Epithelial cell of prostate (primary cell): ENCODE measurements around the gene RMI2.
"Not testable (repeated sequence)": the region's sequence is repeated elsewhere in the genome, so short reads cannot be mapped to it uniquely, and the experiment has no call there.

Experiments
- DNase-seq: peaks from one replicate; pipeline ENCODE4 v3.0.0-alpha.2; 2011; ENCODE audit warnings: low read depth, low spot score
- H3K27ac ChIP-seq: fragments of 450-650 bp; 2 replicates; pipeline ENCODE4 v1.5.1; 2017; ENCODE audit warnings: mild to moderate bottlenecking

Gene RMI2

DNA sequence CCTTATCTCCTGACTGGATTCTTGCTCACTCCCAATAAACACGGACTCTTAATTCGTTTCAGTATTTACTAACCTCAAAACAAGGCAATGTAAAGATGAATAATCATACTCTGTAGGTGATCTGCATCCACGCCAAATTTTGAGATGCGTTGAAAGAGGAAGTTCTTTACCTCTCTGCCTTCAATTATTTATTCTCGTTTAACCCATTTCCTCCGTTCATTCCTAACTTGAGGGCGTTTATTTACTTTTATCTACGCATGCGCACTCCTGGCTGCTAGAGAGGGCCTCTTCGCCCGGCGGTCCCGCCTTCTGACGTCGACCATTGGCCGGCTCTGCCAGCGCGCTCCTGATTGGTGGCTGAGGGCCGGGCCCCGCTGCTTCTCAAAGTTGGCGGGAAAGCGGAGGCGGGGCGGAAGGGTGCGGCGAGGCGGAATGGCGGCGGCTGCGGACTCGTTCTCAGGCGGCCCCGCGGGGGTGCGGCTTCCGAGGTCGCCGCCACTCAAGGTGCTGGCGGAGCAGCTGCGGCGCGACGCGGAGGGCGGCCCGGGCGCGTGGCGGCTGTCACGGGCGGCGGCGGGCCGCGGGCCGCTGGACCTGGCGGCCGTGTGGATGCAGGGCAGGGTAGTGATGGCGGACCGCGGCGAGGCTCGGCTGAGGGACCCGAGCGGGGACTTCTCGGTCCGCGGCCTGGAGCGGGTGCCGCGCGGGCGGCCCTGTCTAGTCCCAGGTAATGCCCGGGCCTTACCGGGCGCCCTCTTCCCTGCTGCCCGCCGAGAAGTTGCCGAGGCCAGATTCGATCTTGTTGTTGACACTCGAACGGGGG, at the start of gene RMI2:
Gene RMI2, plus strand, starts transcription at position 420 of the 823 bp plus-strand sequence. Its CDS starts 13 bp downstream, at position 433.
- no peak within 1 kb of the TSS for H3K27ac ChIP-seq
- peak; percentile 67 for DNase-seq

DNA sequence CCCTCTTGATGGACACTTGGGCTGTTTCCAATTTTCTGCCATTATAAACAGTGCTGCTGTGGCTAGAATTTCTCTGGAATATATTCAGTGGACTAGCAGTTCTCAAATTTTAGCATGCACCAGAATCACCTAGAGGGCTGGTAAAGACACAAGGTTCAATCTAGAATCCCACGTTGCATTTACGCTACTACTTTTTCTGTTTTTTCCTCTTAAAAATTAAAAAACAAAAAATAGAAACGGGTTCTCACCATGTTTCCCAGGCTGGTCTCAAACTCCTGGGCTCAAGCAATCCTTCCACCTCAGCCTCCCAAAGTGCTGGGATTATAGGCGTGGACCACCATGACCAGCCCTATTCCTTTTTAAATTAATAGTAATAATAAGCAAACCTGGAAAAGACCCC, 49.6 kb upstream of the RMI2 start:
- DNase-seq, result no peak

DNA sequence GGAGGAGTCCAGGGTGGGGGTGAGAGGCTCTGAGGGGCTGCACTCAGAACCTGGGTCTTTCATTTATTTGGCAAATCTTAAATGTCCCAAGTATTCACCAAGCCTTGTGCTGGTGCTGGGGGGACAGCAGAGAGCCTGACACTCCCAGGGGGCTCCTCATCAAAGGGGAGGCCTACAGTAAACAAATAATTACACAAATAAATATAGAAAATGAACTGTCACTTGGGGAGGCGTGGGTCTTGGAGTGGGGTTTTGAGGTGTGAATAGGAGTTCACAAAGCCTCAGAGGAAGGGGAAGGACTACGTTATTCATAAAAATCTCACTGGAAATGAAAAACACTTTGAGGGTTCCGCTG, 48.9 kb upstream of the RMI2 start:
- H3K27ac ChIP-seq, result no peak overlapping the region
- no peak for DNase-seq

More for the DNA sequence above, 49.6 kb upstream of the RMI2 start:
- no peak overlapping the region for H3K27ac ChIP-seq

DNA sequence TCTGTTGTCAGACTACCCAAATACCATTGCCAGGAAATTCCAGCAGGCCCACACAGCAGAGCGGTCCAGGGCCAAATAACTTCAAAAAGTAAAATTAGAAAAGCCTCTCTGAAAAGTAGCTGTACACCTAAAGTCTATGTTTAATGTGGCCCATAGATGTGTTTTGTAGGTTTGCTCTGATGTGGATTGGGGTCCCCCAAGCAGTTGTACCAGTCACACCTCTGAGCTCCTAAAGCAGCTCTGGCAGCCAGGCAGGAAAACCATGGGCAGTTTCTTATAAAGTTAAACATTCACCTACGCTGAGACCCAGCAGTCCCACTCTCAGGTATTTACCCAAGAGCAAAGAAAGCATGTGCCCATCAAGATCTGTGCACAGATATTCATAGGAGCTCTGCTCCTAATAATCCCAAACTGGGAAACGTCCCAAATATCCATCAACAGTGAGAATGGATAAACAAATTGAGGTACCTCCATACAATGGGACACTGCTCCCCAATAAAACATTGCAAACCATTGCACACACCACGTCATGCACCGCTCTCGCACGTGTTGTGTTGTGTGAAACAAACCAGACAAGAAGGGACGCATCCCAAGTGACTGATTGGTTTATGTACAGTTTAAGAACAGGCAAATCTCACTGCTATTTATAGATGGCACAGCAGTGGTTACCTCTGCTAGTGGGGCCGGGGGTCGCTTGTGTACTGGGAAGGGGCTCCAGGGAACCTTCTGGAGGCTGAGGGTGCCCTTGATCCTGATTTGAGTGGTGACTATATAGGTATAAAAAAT, 48.4 kb upstream of the RMI2 start:
- no peak overlapping the region for H3K27ac ChIP-seq
- peak; percentile 33 for DNase-seq

DNA sequence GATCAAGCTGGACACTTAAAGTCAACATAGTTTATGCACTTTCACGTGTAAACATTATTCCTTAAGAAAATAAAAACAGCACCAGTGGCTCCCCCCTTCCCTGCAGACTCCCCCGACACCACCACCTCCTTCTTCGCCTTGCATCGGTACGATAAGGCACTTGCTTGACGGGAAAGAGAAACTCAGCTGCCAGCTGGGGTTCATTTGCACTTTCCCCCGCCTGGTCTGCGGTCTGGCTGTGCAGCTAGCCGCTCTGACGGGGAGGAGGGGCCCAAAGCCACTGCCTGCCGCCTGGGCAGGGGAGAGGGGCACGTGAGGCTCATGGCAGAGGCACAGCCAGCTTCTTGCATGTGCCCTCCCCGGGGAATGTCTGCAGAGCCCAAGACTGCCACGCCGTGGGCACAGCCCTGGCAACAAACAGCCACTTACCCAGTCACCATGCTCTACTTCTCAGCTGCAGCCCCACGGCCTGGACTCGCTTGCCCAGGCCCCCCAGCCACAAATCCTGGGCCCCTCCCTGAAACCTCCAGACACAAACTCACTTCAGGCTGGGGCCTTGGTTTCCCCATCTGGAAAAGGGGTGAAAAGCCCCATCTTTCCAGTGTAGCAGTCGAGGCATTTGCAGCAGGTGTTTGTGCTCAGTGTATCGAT, 47.6 kb upstream of the RMI2 start:
- H3K27ac ChIP-seq, result no peak overlapping the region
- no peak for DNase-seq

DNA sequence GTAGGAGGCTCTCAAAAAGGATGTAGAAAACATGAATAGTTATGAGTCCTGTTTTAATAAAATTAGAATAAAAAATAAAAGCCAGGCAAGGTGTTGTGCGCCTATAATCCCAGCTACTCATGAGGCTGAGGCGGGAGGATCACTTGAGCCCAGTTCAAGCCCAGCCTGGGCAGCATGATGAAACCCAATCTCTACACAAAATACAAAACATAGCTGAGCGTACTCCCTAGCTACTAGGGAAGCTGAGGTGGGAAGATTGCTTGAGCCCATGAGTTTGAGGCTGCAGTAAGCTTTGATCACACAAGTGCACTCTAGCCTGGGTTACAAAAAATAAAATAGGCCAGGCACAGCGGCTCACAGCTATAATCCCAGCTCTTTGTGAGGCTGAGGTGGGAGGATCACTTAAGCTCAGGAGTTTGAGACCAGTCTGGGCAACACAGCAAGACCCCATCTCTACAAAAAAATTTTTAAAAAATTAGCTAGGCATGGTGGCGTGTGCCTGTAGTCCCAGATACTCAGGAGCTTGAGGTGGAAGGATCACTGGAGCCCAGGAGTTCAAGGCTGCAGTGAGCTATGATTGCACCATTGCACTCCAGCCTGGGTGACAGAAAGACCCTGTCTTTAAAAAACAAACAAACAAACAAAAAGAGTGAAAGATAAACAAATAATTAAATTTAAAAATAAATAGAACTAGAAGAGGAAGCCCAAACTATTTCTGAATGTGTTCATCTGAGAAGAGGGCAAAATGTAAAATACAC, 46.9 kb upstream of the RMI2 start:
- DNase-seq, result no peak
- H3K27ac ChIP-seq, result no peak overlapping the region

DNA sequence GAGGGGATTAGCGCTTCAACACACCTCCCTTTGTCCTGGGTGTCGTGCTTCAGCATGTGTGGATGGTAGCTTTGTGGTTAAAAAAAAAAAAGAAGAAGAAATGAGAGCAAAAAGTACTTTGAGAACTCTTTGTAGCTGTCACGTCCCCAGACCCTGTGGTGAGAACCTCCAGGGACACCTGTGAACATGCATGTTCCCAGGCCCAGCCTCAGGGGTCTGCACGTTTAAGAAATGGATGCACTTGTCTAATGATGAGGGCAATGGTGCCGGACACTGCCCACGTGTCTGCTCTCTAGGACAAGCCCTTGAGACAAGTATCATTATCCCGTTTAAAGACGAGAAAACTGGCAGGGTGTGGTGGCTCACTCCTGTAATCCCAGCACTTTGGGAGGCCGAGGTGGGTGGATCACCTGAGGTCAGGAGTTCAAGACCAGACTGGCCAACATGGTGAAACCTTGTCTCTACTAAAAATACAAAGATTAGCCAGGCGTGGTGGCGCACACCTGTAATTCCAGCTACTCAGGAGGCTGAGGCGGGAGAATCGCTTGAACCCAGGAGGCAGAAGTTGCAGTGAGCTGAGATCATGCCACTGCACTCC, 46.2 kb upstream of the RMI2 start:
- DNase-seq, H3K27ac ChIP-seq: not testable (repeated sequence)

DNA sequence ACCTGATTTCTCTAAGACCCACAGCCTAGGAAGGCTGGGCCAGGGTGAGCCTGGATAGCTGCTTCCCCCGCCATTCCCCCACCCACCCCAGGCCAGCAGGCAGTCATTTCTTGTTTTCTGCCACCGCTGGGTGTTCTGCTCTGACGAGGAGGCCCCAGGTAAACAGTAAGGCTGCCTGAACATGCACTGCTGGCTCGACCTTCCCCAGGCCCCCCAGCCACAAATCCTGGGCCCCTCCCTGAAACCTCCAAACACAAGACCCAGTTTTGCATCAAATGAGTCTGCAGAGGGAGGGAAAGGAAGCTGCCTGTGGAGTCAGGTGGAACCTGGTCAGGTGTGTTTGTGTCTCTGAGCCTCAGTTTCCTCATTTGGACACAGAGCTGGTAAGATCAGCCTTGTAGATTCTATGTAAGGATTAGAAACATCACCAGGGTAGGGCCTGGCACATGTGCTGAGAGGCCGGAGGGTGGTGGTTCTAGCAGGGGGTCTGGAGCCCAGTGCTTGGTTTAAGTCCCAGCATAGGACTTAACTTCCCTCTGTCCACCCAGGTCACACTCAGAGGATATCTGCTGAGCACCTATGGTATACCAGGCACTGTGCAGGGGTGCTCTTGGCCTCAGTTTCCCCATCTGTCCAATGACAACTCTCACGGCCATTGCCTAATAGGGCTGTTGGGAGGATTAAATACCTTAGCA, 45.2 kb upstream of the RMI2 start:
- H3K27ac ChIP-seq, result no peak overlapping the region
- DNase-seq, result no peak

DNA sequence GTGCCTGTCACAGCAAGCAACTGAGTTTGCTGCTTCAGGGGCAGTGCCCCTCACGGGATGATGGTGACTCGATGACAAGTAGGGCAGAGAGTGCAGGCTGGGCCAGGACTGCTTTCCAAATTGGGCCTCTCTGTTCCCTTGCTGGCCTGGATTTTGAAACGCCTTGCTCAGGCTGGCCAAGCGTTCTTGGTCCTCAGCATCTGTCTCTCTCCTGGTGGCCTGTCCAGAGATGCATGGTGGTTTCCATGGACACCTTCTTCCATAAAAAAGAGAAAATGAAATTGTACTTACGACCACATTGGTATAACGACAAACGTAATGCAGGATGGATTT, 44.7 kb upstream of the RMI2 start:
- no peak for DNase-seq
- H3K27ac ChIP-seq, result no peak overlapping the region

DNA sequence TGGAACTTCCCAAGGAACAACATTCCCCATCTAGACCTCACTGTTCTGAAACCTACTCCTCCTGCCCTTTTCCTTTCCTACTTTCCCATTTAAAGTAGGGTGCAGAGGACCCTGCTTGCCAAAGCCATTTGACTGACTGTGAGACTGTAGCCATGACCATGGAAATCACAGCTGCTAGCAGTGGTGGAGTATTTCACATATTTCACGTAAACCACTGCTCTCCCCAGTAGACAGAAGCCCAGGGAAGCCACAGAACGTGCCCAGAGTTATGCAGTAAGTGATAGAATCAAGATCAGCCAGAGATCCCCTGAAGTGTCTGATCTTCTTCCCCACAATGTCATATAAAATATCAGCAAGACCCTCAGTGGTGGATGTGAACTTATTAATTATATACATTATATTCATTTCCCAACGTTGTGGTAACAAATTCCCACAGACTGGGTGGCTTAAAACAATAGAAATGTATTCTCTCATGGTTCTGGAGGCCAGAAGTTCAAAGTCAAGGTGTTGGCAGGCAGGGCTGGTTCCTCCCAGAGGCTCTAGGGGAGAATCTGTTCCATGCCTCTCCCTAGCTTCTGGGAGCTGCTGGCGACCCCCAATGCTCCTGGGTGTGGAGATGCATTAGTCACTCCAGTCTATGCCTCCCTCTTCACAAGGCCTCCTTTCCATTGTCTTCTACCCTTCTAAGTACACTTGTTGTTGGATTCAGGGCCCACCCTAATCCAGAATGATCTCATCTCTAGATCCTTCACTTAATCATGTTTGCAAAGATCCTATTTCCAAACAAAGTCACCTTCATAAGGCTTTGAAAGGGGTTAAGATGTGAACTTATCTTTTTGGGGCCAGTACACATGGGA, 43.4 kb upstream of the RMI2 start:
- H3K27ac ChIP-seq, result no peak overlapping the region
- DNase-seq, result no peak

DNA sequence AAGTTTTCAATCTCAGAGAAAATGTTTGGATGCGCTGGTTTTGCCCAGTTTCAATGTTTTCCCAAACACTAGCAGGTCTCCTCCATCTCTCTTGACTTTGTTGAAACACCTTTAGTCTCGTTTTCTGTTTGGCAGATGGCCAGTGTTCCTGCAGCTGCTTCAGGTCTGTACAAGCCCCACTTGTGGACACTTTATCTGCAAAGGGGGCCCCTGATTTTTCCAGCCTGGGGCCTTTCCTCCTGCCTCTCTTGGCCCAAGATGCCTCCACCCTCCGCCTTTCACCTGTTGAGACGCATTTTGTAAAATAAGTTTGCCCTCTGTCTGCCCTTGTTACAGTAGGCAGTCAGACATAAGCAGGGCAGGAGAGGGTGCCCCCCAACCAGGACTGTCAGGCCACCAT, 42.3 kb upstream of the RMI2 start:
- H3K27ac ChIP-seq, result no peak overlapping the region
- DNase-seq, result no peak

DNA sequence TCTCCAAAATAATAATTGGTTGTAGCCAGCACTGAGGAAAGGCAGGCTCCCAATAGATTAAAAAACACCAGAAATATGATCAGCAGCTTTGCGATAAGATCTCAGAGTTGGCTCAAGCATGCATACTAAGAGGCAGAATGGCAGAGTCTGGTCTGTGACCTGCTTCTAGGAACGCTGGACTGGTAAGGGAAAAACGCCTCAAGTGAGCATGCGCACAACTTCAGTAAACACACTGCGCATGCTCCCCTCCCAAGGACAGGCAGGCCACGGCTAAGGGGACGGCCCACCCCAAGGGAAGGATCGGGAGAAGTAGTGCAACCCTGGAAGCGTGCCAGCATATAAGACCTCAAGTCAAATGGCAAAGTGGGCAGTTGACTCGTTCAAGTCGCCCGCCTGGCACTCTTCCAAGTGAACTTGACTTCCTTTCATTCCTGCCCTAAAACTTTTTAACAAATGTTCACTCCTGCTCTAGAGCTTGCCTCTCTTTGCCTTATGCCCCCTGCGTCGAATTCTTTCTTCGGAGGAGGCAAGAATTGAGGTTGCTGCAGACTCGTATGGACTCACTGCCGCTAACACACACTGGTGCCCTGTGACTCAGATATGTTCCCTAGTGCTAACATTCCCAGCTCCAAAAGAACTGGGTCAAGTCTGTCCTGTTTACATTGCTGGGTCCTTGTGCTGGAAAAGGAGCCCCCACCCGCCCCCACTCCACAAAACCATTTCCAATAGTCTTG, 41.7 kb upstream of the RMI2 start:
- DNase-seq, result no peak

DNA sequence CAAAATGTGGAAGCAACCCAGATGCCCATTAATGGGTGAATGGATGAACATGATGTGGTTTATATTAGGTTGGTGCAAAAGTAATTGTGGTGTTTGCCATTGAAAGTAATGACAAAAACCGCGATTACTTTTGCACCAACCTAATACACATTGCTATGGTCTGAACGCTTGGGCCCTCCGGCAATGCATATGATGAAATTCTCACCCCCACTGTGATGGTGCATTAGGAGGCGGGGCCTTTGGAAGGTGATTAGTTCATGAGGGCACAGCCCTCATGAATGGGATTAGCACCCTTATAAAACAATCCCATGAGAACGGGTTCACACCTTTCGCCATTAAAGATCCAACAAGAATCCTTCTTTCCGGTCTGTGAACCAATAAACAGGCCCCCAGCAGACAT, 38.9 kb upstream of the RMI2 start:
- H3K27ac ChIP-seq, result no peak overlapping the region
- no peak for DNase-seq

More for the DNA sequence above, 41.7 kb upstream of the RMI2 start:
- no peak overlapping the region for H3K27ac ChIP-seq

DNA sequence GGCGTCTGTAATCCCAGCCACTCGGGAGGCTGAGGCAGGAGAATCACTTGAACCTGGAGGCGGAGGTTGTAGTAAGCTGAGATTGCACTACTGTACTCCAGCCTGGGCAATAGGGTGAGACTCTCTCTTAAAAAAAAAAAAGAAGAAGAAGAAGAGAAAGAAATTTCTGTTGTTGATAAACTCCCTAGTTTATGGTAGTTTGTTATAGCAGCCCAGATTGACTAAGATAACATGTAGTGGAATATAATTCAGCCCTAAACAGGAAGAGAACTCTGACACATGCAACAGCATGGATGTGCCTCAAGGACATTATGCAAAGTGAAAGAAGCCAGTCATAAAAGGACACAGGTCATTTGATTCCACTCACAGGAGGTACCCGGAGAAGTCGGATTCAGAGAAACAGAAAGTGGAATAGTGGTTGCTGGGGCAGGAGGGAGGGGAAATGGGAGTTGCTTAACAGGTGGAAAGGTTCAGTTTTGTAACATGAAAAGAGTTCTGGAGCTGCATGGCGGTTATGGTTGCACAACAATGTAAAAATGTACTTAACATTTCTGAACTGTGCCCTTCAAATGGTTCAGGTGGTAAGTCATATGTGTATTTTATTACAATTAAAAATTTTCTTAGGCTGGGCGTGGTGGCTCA, 38.1 kb upstream of the RMI2 start:
- no peak overlapping the region for H3K27ac ChIP-seq
- DNase-seq, result no peak

DNA sequence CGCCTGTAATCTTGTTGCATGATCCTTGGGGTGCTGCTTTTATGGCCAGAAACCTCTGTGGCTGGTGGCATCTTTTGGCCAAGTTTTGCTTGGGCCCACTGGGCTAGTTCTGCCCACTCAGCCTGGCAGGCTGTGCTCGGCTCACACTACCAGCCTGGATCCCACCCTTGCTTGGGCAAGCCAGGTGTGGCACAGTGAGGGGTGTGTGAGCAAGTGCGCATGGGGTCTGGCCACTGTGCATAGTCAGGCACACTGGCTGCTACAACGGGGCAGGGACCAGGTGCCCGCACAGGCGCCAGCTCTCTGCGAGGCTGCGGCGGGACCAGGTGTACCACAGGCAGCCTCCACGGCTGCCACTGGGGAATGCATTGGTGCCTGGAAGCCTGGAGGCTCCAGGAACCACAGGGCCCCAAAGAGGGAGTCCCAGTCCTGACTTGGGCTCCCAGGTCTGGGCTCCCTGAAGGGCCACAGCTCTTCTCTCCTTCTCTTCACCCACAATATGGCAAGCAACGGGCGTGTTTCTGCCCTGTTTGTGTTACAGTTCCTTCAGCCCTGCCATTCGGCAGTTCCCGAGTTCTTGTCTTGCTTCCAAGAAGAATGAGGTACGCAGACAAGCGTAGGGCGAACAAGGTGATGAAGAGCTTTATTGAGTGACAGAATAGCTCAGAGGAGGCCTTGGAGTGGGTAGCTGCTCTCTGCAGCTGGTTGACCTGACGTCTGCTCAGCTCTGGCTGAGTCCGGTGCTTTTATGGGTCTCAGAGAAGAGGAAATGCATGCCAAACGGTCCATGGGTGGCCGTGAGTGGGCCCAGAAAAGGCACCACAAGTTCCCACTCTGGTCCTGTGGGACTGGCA, 37.4 kb upstream of the RMI2 start:
- DNase-seq, result no peak
- H3K27ac ChIP-seq, result no peak overlapping the region

DNA sequence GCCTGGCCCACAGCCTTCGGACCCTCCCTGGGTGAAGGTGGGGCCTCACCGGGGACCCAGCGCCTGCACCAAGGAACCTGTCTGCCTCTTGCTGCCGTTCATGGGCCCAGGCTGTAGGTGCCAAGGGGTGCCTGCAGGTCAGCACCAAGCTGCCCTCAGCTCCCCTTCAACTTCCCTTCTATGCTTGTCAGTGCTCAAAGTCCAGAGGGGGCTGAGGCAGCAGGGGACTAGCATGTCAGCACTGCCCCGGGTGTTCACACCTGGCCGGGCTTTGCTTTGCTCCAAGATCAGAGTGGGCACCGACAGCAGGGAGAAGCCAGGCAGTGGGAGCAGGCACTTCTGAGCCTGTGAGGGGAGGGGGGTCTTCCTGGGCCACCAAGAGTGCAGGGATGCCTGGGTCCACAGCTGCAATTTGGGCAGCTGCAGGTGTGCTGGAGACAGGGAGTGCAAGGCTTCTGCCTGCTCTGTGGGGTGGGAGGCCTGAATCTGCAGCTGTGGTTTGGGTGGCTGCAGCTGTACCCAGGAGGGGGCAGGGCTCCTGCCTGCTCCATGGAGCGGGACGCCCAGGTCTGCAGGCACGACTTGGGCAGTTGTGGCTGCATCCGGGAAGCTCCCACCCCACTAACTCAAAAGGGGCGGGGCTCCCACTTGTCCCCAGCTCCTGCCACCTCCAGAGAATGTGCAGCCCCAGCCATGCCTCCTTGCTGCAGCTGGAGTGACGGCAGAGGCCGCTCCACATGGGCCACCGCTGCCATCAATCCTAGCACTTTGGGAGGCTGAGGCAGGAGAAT, 36.6 kb upstream of the RMI2 start:
- DNase-seq, result no peak
- H3K27ac ChIP-seq, result no peak overlapping the region
